HG02840 (cell line): ENCODE data around the gene SLC9A3.

Experiments used
- ATAC-seq: cut with Tn5 transposase; IDR thresholded peaks from one replicate; pipeline ENCODE4 v1.9.1; 2021; ENCODE audit warnings: mild to moderate bottlenecking, moderate library complexity, moderate number of reproducible peaks; ENCODE audit not compliant: unreplicated experiment, low FRiP score

SLC9A3 gene

GRCh38 chr5:422323-423232, 101.7 kb downstream of the SLC9A3 start:
- no peak for ATAC-seq

- ATAC-seq, result no peak
These were observed 102.3 kb downstream of the SLC9A3 start for GRCh38 chr5:421901-422300.

DNA sequence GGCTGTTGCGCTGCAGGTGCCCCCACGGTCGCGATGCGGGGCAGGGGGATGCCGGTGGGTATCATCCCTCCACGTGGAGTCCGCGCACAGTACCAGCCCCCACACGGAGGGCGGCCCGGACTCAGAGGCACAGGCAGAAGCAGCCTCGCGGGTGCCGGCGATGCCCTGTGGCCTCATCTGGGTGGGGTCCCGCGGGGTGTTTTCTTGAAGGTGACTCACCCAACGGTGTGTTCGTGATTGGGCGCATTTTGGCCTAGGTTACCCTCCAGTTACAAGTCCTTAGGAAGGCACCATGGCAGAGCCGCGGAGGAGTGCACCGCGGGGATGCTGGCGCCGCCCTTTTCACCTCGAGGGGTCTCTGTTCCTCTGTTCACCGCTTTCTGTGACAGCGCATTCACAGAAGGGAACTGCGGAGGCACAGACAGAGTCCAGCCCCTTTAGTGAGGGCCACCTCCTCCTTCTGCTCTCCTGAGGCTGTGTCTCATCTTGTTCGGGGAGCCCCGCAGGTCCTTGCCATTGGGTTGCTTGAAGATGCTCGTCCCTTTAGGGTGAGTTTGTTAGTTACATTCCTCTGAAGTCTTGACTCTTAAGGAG, 102.9 kb downstream of the SLC9A3 start:
- ATAC-seq, result no peak

- ATAC-seq, result no peak
These were observed 103.5 kb downstream of the SLC9A3 start for GRCh38 chr5:420632-421286.
